Dedifferentiated amniotic fluid mesenchymal stem cell (primary cell): ENCODE data around the gene GREM2.

Experiments used
- DNase-seq: peaks from one replicate; pipeline ENCODE4 v3.0.0-alpha.2; 2016; ENCODE audit errors: extremely low spot score

The GREM2 gene

DNA sequence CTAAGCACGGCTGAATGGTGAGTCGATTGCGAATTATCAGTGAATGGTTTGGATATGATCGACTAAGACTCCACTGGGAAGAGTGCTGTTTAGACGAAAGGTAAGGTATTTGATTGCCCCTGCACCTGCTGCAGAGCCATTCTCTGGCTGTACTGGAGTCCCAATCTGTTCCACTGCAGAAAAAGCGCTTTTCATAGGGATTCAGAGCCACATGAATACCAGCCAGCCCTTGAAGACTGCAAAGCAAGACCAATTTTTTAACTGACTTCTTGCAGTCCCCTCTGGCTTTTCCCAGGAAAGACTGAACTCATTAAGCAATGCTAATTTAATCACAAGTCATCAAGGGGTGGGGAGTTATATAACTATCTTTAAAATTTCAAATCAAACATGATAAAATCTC lies 1.3 kb downstream of the GREM2 start:
- no peak for DNase-seq

GRCh38 chr1:240609527-240610060 lies 2.4 kb downstream of the GREM2 start:
- DNase-seq: no peak

- no peak for DNase-seq
These were observed 3.2 kb downstream of the GREM2 start for GRCh38 chr1:240608707-240609106.

- DNase-seq: no peak
These were observed 4.9 kb downstream of the GREM2 start for GRCh38 chr1:240607006-240607405.

DNA sequence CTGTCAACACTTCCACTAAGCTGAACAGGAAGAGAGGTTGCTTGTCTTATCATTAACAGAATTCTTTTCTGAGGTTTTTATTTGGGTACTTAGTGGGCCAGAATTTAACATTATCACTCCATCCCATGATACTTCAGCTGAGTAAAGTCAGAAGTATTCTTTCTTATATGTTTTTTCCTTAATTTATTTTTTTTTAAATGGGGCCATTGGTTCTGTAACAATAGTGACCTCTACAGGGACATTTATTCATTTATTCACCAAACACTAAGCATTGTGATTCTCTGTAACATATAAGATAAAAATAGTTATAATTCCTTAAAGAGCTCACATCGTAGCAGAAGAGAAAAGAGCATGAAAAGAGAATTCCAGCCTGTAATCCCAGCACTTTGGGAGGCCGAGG lies 9.8 kb downstream of the GREM2 start:
- no peak for DNase-seq

GRCh38 chr1:240599830-240600229 lies 12.1 kb downstream of the GREM2 start:
- no peak for DNase-seq

- DNase-seq: no peak
These were observed 12.7 kb downstream of the GREM2 start for GRCh38 chr1:240599299-240599698.

GRCh38 chr1:240598216-240599001 lies 13.5 kb downstream of the GREM2 start:
- no peak for DNase-seq

- no peak for DNase-seq
These were observed 14.7 kb downstream of the GREM2 start for GRCh38 chr1:240597153-240597745.

GRCh38 chr1:240595476-240595875 lies 16.5 kb downstream of the GREM2 start:
- no peak for DNase-seq

- DNase-seq: no peak
These were observed 20.4 kb downstream of the GREM2 start for GRCh38 chr1:240591564-240591963.

DNA sequence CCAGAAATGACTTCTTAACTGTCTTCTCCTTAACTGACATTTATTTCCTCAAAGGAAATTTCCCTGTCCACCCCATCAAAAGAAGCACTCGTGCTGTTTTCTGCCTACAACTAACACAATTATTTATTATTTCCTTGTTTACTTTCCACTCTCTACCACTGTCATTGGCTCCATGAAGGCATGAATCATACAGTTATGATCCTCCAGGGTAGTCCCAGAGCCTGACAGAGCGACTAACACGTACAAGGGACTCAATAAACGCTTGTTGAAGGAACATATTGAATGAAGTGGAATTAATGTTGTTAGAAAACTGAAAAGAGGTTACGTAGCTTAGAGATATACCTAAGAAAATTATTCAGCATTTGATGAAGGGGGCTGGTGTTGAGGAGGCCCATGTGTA lies 20.9 kb downstream of the GREM2 start:
- DNase-seq: no peak

- DNase-seq: no peak
These were observed 22.3 kb downstream of the GREM2 start for GRCh38 chr1:240589585-240590110.

- DNase-seq: peak; percentile 10
These were observed 25.9 kb downstream of the GREM2 start for GRCh38 chr1:240586006-240586405.

- DNase-seq: no peak
These were observed 29.0 kb downstream of the GREM2 start for GRCh38 chr1:240582953-240583352.

DNA sequence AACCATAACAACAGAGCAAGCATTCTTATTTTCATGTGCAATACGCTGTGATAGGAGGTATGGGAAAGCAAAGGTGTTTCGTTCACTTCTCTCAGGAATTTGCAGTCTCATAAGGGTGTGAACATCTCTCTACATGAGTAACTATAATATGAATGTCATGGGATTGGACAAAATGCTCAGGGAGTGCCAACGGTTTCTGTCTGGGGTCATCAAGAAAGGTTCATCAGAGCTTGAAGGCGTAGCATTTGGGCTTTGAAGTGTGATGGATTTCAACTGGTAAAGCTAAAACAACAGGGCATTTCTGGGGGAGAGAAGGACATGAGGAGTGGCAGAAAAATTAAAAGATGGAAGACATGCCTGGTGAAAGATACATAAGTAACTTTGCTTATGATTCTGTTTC lies 32.4 kb downstream of the GREM2 start:
- no peak for DNase-seq

GRCh38 chr1:240577095-240577494 lies 34.9 kb downstream of the GREM2 start:
- DNase-seq: peak; percentile 13

- peak; percentile 72 for DNase-seq
These were observed 35.8 kb downstream of the GREM2 start for GRCh38 chr1:240575981-240576662.

- no peak for DNase-seq
These were observed 39.6 kb downstream of the GREM2 start for GRCh38 chr1:240572328-240572727.

GRCh38 chr1:240571782-240572181 lies 40.2 kb downstream of the GREM2 start:
- no peak for DNase-seq

- DNase-seq: no peak
These were observed 44.9 kb downstream of the GREM2 start for GRCh38 chr1:240567066-240567465.

GRCh38 chr1:240562779-240563178 lies 49.2 kb downstream of the GREM2 start:
- DNase-seq: no peak
